Measurements from ENCODE around the gene CCDC86. TPM values are rescaled to one million over a fixed set of nuclear protein-coding genes. Genes with fewer than 3 reads are reported as not detected.

CCDC86 gene
- total and polyA plus RNA-seq, 9 of the 15 experiments (the other 6 are each of a cell fraction or from before 2014, with no cell fraction given): 4.6 to 102 (median 25.2) TPM

DNA sequence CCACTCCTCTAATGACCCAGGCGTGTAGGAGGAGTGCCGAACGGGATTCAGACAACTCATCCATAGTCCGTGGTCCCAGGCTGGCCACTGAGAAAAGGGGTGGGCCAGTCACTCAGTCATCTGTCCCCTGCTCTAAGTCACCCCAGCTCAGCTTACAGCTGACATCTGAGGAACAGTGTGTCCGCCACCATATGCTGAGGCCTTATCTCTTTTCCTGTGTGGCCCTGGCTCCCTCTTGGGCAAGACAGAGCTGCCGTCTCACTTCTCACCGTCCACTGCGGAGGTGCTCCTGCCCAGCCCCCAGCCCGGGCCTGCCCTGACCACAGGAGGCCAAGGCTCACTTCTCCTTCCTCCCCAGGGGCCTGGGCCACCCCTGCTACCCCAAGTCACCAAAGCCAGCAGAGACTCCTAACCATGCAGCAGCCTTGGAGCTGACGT, 6.8 kb downstream of the CCDC86 start (continued):
- TF ChIP-seq KLF10 (CRISPR knock-in tag; IDR thresholded peaks at IDR 0.05) (no peak), KAT7 (CRISPR knock-in tag; IDR thresholded peaks at IDR 0.05; ENCODE audit: borderline replicate concordance) (no peak), KLF16 (IDR thresholded peaks at IDR 0.05) (no peak), ZBTB17 (CRISPR knock-in tag; IDR thresholded peaks at IDR 0.05) (peak; percentile 99), ILF3 (IDR thresholded peaks at IDR 0.05; ENCODE audit: borderline replicate concordance) (no peak), THRAP3 (IDR thresholded peaks at IDR 0.05; ENCODE audit: borderline replicate concordance) (no peak), TOE1 (IDR thresholded peaks at IDR 0.05; ENCODE audit: borderline replicate concordance) (peak; percentile 49; the same call in 1 of the 2 replicates), TOE1 (CRISPR knock-in tag; IDR thresholded peaks at IDR 0.05; ENCODE audit: borderline replicate concordance, low read depth) (no peak), FOSL1 (tag; conservative IDR thresholded peaks at IDR 0.05) (no peak), BDP1 (IDR thresholded peaks at IDR 0.05; ENCODE audit: insufficient read depth, insufficient read length) (no peak), GTF2A2 (tag; IDR thresholded peaks at IDR 0.05) (no peak), COPS2 (conservative IDR thresholded peaks at IDR 0.05) (no peak), NR4A1 (CRISPR knock-in tag; IDR thresholded peaks at IDR 0.05) (no peak), NR4A1 (tag; IDR thresholded peaks at IDR 0.05) (no peak), DACH1 (IDR thresholded peaks at IDR 0.05; ENCODE audit: partially characterized antibody) (peak; percentile 73), RBM17 (IDR thresholded peaks at IDR 0.05; ENCODE audit: borderline replicate concordance, low read depth, low read length) (no peak), NR2C1 (IDR thresholded peaks at IDR 0.05) (no peak), NR2C1 (tag; IDR thresholded peaks at IDR 0.05) (no peak), ZBTB43 (CRISPR knock-in tag; IDR thresholded peaks at IDR 0.05) (no peak), TEAD1 (CRISPR knock-in tag; IDR thresholded peaks at IDR 0.05) (no peak), ZC3H8 (IDR thresholded peaks at IDR 0.05) (no peak), SNIP1 (IDR thresholded peaks at IDR 0.05; ENCODE audit: low read depth) (no peak), ZNF431 (CRISPR knock-in tag; IDR thresholded peaks at IDR 0.05) (no peak), GTF2F1 (IDR thresholded peaks at IDR 0.05; ENCODE audit: low read depth, low read length) (no peak), ZNF79 (CRISPR knock-in tag; IDR thresholded peaks at IDR 0.05; ENCODE audit: low read depth) (no peak)
- TF ChIP-seq, protein P1, sequence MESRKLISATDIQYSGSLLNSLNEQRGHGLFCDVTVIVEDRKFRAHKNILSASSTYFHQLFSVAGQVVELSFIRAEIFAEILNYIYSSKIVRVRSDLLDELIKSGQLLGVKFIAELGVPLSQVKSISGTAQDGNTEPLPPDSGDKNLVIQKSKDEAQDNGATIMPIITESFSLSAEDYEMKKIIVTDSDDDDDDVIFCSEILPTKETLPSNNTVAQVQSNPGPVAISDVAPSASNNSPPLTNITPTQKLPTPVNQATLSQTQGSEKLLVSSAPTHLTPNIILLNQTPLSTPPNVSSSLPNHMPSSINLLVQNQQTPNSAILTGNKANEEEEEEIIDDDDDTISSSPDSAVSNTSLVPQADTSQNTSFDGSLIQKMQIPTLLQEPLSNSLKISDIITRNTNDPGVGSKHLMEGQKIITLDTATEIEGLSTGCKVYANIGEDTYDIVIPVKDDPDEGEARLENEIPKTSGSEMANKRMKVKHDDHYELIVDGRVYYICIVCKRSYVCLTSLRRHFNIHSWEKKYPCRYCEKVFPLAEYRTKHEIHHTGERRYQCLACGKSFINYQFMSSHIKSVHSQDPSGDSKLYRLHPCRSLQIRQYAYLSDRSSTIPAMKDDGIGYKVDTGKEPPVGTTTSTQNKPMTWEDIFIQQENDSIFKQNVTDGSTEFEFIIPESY (CRISPR knock-in tag; IDR thresholded peaks at IDR 0.05): no peak
- TF ChIP-seq, protein P2, sequence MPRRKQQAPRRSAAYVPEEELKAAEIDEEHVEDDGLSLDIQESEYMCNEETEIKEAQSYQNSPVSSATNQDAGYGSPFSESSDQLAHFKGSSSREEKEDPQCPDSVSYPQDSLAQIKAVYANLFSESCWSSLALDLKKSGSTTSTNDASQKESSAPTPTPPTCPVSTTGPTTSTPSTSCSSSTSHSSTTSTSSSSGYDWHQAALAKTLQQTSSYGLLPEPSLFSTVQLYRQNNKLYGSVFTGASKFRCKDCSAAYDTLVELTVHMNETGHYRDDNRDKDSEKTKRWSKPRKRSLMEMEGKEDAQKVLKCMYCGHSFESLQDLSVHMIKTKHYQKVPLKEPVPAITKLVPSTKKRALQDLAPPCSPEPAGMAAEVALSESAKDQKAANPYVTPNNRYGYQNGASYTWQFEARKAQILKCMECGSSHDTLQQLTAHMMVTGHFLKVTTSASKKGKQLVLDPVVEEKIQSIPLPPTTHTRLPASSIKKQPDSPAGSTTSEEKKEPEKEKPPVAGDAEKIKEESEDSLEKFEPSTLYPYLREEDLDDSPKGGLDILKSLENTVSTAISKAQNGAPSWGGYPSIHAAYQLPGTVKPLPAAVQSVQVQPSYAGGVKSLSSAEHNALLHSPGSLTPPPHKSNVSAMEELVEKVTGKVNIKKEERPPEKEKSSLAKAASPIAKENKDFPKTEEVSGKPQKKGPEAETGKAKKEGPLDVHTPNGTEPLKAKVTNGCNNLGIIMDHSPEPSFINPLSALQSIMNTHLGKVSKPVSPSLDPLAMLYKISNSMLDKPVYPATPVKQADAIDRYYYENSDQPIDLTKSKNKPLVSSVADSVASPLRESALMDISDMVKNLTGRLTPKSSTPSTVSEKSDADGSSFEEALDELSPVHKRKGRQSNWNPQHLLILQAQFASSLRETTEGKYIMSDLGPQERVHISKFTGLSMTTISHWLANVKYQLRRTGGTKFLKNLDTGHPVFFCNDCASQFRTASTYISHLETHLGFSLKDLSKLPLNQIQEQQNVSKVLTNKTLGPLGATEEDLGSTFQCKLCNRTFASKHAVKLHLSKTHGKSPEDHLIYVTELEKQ (CRISPR knock-in tag; IDR thresholded peaks at IDR 0.05): no peak
